ENCODE results near the gene TMBIM6.

DNA sequence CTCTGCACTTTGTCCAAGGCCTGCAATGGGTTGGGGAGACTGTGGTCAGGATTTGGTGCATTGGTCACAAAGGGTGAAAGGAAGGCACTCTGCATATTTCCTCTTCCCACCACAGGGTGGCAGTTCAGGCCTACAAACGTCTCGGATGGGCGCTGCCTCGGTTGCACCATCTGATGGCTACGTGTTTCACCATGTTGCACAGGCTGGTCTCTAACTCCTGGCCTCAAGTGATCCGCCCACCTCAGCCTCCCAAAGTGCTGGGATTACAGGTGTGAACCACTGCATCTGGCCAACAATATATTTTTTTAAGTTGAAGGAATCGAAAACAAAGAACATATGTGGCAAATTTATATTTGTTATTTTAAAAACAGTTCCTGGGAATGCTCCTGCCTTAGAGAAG, 35.1 kb downstream of the TMBIM6 start:
- TF ChIP-seq POLR2AphosphoS5 (IDR thresholded peaks at IDR 0.05) (no peak), EP300 (IDR thresholded peaks at IDR 0.05) (no peak), POLR2A (IDR thresholded peaks at IDR 0.05) (no peak)
- TF ChIP-seq, protein P1, sequence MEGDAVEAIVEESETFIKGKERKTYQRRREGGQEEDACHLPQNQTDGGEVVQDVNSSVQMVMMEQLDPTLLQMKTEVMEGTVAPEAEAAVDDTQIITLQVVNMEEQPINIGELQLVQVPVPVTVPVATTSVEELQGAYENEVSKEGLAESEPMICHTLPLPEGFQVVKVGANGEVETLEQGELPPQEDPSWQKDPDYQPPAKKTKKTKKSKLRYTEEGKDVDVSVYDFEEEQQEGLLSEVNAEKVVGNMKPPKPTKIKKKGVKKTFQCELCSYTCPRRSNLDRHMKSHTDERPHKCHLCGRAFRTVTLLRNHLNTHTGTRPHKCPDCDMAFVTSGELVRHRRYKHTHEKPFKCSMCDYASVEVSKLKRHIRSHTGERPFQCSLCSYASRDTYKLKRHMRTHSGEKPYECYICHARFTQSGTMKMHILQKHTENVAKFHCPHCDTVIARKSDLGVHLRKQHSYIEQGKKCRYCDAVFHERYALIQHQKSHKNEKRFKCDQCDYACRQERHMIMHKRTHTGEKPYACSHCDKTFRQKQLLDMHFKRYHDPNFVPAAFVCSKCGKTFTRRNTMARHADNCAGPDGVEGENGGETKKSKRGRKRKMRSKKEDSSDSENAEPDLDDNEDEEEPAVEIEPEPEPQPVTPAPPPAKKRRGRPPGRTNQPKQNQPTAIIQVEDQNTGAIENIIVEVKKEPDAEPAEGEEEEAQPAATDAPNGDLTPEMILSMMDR (IDR thresholded peaks at IDR 0.05) = peak; percentile 45 to 82 (median 78)
